C4-2B (cell line): ENCODE data around the gene CACFD1.

ENCODE experiments used
- ZFX ChIP-seq: fragments of 450-650 bp; IDR thresholded peaks from 2 replicates; pipeline ENCODE4 v1.6.1; 2017
- TF ChIP-seq, protein P1 (sequence below): fragments of 450-650 bp; conservative IDR thresholded peaks from 2 replicates; pipeline ENCODE4 v1.5.1; 2017; ENCODE audit warnings: mild to moderate bottlenecking

DNA sequence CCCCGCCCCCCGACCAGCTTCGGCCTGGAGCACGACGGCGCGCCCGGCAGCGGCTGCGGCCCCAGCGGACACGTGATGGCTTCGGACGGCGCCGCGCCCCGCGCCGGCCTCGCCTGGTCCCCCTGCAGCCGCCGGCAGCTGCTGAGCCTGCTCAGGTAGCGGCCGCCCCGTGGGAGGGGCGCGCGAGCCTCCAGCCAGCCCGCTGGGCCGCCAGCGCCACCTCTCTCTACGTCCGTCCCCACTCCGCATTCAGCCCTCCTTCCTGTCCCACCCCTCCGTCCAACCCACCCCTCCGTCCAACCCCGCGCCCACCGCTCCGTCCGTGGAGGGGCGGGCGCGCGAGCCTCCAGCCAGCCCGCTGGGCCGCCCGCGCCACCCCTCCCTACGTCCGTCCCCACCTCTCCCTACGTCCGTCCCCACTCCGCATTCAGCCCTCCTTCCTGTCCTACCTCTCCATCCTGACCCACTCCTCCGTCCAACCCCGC, 31.1 kb upstream of the CACFD1 start:
- TF ChIP-seq, protein P1, sequence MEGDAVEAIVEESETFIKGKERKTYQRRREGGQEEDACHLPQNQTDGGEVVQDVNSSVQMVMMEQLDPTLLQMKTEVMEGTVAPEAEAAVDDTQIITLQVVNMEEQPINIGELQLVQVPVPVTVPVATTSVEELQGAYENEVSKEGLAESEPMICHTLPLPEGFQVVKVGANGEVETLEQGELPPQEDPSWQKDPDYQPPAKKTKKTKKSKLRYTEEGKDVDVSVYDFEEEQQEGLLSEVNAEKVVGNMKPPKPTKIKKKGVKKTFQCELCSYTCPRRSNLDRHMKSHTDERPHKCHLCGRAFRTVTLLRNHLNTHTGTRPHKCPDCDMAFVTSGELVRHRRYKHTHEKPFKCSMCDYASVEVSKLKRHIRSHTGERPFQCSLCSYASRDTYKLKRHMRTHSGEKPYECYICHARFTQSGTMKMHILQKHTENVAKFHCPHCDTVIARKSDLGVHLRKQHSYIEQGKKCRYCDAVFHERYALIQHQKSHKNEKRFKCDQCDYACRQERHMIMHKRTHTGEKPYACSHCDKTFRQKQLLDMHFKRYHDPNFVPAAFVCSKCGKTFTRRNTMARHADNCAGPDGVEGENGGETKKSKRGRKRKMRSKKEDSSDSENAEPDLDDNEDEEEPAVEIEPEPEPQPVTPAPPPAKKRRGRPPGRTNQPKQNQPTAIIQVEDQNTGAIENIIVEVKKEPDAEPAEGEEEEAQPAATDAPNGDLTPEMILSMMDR = no peak
- TF ChIP-seq ZFX = no peak
